Measurements from ENCODE around the gene OXSR1. TPM values are rescaled to one million over a fixed set of nuclear protein-coding genes. Genes with fewer than 3 reads are reported as not detected.

Gene OXSR1
- total RNA-seq, 4 donors from 2014 or later: 25.4 to 37.4 (median 29.5) TPM

GRCh38 chr3:38275658-38276057, 110.3 kb downstream of the OXSR1 start:
- no peak overlapping the region for H3K27ac ChIP-seq
- H3K27me3 ChIP-seq: no peaks in the 10 kb centered on the region
- no peaks in the 10 kb centered on the region for H3K4me1 ChIP-seq
- H3K9me3 ChIP-seq: no peaks in the 10 kb centered on the region
- no peak overlapping the region for H3K4me3 ChIP-seq
- no CpG with 5 or more reads among the region's 8 CpGs for WGBS
- H3K36me3 ChIP-seq: no peaks in the 10 kb centered on the region
- TF ChIP-seq POLR2AphosphoS5 (IDR thresholded peaks at IDR 0.05): no peak
- no peak for TF ChIP-seq POLR2A (IDR thresholded peaks at IDR 0.05)
- TF ChIP-seq EP300 (IDR thresholded peaks at IDR 0.05): no peak
- no peak for TF ChIP-seq CTCF (IDR thresholded peaks at IDR 0.05)
- no peak for DNase-seq (ENCODE audit: low spot score in 2 of 2)

GRCh38 chr3:38276081-38276916, 111.0 kb downstream of the OXSR1 start:
- Histone ChIP-seq H3K36me3 (no peaks in the 10 kb centered on the region), H3K9me3 (no peaks in the 10 kb centered on the region), H3K27me3 (no peaks in the 10 kb centered on the region), H3K27ac (no peak overlapping the region), H3K4me1 (no peaks in the 10 kb centered on the region), H3K4me3 (no peak overlapping the region)
- TF ChIP-seq POLR2A (IDR thresholded peaks at IDR 0.05) (no peak), POLR2AphosphoS5 (IDR thresholded peaks at IDR 0.05) (no peak), CTCF (IDR thresholded peaks at IDR 0.05) (no peak), EP300 (IDR thresholded peaks at IDR 0.05) (no peak)
- DNase-seq (ENCODE audit: low spot score in 2 of 2): no peak
- WGBS: 89% methylated on average over 8 of the region's 13 CpGs

- WGBS: 100% methylated on average over 4 of the region's 13 CpGs
- no peak for DNase-seq (ENCODE audit: low spot score in 2 of 2)
- Histone ChIP-seq H3K4me1 (no peaks in the 10 kb centered on the region), H3K27ac (no peak overlapping the region), H3K36me3 (no peaks in the 10 kb centered on the region), H3K27me3 (no peaks in the 10 kb centered on the region), H3K9me3 (no peaks in the 10 kb centered on the region), H3K4me3 (no peak overlapping the region)
- TF ChIP-seq CTCF (IDR thresholded peaks at IDR 0.05): no peak
- TF ChIP-seq POLR2AphosphoS5 (IDR thresholded peaks at IDR 0.05): no peak
- TF ChIP-seq EP300 (IDR thresholded peaks at IDR 0.05): no peak
- TF ChIP-seq POLR2A (IDR thresholded peaks at IDR 0.05): no peak
Measured at GRCh38 chr3:38276917-38277630, 111.7 kb downstream of the OXSR1 start.

- Histone ChIP-seq H3K9me3 (no peaks in the 10 kb centered on the region), H3K27ac (no peak overlapping the region), H3K36me3 (no peaks in the 10 kb centered on the region), H3K4me3 (no peak overlapping the region), H3K4me1 (no peaks in the 10 kb centered on the region), H3K27me3 (no peaks in the 10 kb centered on the region)
- WGBS: 93% methylated on average over 5 of the region's 5 CpGs
- TF ChIP-seq POLR2AphosphoS5 (IDR thresholded peaks at IDR 0.05) (no peak), CTCF (IDR thresholded peaks at IDR 0.05) (no peak), EP300 (IDR thresholded peaks at IDR 0.05) (no peak), POLR2A (IDR thresholded peaks at IDR 0.05) (no peak)
- no peak for DNase-seq (ENCODE audit: low spot score in 2 of 2)
Measured at GRCh38 chr3:38278841-38279240, 113.5 kb downstream of the OXSR1 start.
